Esophagus (tissue), 2 donors: ENCODE results near the gene APOA4. TPM values are rescaled to one million over a fixed set of nuclear protein-coding genes. Genes with fewer than 3 reads are reported as not detected.
A peak's percentile ranks its signal among the peaks of the same experiment; 100 is the strongest.

ENCODE experiments used
- H3K27ac ChIP-seq, 2 donors: one replicate each; pipeline ENCODE4 v1.5.1; 2013; ENCODE audit warnings: low read depth in 2 of 2, mild to moderate bottlenecking in 2 of 2, inconsistent platforms in 1 of 2, low read length in 1 of 2, moderate library complexity in 1 of 2
- H3K27me3 ChIP-seq, 2 donors: one replicate each; pipeline ENCODE4 v1.6.1; 2013; ENCODE audit warnings: low read length in 2 of 2, control low read depth in 1 of 2, mild to moderate bottlenecking in 1 of 2; ENCODE audit not compliant: insufficient read depth in 2 of 2, control insufficient read depth in 1 of 2
- H3K36me3 ChIP-seq, 2 donors: one replicate each; pipeline ENCODE4 v1.6.1; 2013; ENCODE audit warnings: low read length in 1 of 2; ENCODE audit not compliant: control insufficient read depth in 2 of 2, insufficient read depth in 2 of 2
- H3K4me1 ChIP-seq, 2 donors: one replicate each; pipeline ENCODE4 v1.6.1; 2013; ENCODE audit warnings: low read length in 1 of 2; ENCODE audit not compliant: control insufficient read depth in 2 of 2, insufficient read depth in 2 of 2
- H3K4me3 ChIP-seq, 2 donors: one replicate each; pipeline ENCODE4 v1.5.1; 2013; ENCODE audit warnings: low read length in 2 of 2, mild to moderate bottlenecking in 2 of 2, low read depth in 1 of 2, moderate library complexity in 1 of 2
- H3K9me3 ChIP-seq, 2 donors: one replicate each; pipeline ENCODE4 v1.6.1; 2013; ENCODE audit warnings: mild to moderate bottlenecking in 2 of 2, low read depth in 1 of 2, low read length in 1 of 2, moderate library complexity in 1 of 2; ENCODE audit not compliant: control insufficient read depth in 2 of 2, insufficient read depth in 1 of 2
- WGBS, 2 donors: extraction: QIAGEN DNeasy Blood & Tissue Kit; methylation state at CpG; one replicate each; pipeline ENCODE4 v1.1.7; 2013; 5-methylcytosine and 5-hydroxymethylcytosine counted together
- polyA plus RNA-seq, 2 donors: library from polyadenylated mRNA; stranded (reverse); fragments of 200-250 nt; gene quantifications; one replicate each; pipeline ENCODE4 v1.2.3, GENCODE V29; 2013
- donor health status: healthy with polysubstance abuse.
- donor health status: Bipolar disorder and iron deficiency.

APOA4 gene
- polyA plus RNA-seq, 2 donors, result 0.05 to 0.06 TPM

GRCh38 chr11:116852261-116853031, 29.3 kb upstream of the APOA4 start:
- no peak overlapping the region for H3K4me3 ChIP-seq
- no peaks in the 10 kb centered on the region for H3K27me3 ChIP-seq
- H3K4me1 ChIP-seq, result peaks cover 2 to 5% of the 10 kb centered on the region in 2 donors
- peak overlapping the region; percentile 60 to 79 for H3K27ac ChIP-seq
- peaks cover 5 to 8% of the 10 kb centered on the region in 2 donors for H3K36me3 ChIP-seq
- no peaks in the 10 kb centered on the region for H3K9me3 ChIP-seq
- 49% methylated on average over 5 of the region's 5 CpGs for WGBS, 2 donors

GRCh38 chr11:116851626-116852025, 28.5 kb upstream of the APOA4 start:
- H3K36me3 ChIP-seq, result peaks cover 13 to 16% of the 10 kb centered on the region in 2 donors
- peaks cover 2 to 5% of the 10 kb centered on the region in 2 donors for H3K4me1 ChIP-seq
- no peak overlapping the region for H3K4me3 ChIP-seq
- H3K27me3 ChIP-seq, result no peaks in the 10 kb centered on the region
- H3K9me3 ChIP-seq, result no peaks in the 10 kb centered on the region
- peak overlapping the region in 1 of 2 donors; percentile 33 for H3K27ac ChIP-seq
- WGBS, 2 donors, result 66 to 77% methylated on average over 7 of the region's 7 CpGs

DNA sequence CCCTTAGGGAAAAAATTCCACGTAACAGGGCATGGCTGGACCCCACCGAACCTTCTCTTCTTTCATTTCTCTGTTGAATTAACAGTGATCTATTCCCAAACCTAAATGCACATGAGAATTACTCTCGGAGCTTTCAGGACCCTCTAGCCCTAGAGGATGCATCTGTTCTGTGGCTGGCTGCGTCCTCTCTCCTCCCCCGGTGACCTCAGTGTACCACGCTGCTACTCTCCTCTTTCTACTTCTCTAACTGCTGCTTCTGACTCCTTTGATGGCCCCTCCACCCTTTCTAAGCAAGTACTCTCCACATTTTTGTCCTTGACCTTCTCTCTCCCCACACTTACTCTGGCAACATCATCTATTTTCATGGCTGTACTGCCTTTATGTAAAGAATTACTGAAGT, 26.4 kb upstream of the APOA4 start:
- Histone ChIP-seq H3K4me1 (peaks cover 2 to 5% of the 10 kb centered on the region in 2 donors), H3K4me3 (no peak overlapping the region), H3K27me3 (no peaks in the 10 kb centered on the region), H3K36me3 (peaks cover 16 to 29% of the 10 kb centered on the region in 2 donors), H3K27ac (no peak overlapping the region), H3K9me3 (no peaks in the 10 kb centered on the region)
- WGBS, 2 donors, result 91 to 94% methylated on average over 6 of the region's 6 CpGs

DNA sequence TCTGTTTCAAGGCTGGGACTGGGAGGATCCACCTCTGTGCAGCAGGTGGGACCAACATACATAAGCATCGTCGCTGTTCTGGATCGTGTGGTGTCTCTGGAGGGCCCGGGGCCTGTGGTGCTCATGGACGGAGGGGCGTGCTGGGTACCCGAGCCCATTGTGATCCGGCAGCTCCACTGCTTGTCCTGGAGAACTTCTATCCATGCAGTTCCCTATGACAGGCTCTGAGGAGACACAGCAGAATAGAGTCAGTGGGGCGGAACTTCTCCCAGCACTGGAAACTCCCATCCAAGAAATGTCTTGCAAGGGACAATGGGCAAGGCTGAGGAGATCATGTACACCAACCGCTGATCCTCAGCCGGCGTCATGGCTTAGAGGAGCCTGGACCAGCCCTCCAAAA, 26.0 kb upstream of the APOA4 start:
- WGBS, 2 donors, result 96 to 97% methylated on average over 12 of the region's 12 CpGs
- peaks cover 2 to 5% of the 10 kb centered on the region in 2 donors for H3K4me1 ChIP-seq
- peaks cover 16 to 29% of the 10 kb centered on the region in 2 donors for H3K36me3 ChIP-seq
- no peak overlapping the region for H3K27ac ChIP-seq
- no peaks in the 10 kb centered on the region for H3K27me3 ChIP-seq
- H3K9me3 ChIP-seq, result no peaks in the 10 kb centered on the region
- no peak overlapping the region for H3K4me3 ChIP-seq

DNA sequence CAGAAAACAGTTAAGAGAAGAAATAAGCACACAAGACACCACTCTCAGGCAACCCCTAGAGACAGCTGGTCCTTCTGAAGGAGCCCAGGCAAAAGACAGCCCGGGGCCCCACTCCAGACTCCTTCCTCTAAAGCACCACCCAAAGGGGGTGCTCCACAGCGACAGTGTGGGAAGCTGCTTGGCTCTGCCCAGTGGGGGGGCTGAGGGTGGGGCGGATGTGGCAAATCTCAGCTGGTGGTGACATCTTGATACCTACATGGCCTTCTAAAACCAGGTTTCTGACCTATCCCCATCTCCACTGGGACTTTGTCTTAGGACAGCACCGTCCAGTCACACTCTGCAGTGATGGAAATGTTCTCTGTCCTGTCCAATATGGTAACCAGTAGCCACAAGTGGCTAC, 24.5 kb upstream of the APOA4 start:
- H3K9me3 ChIP-seq, result no peaks in the 10 kb centered on the region
- H3K27me3 ChIP-seq, result no peaks in the 10 kb centered on the region
- peaks cover 2 to 3% of the 10 kb centered on the region in 2 donors for H3K4me1 ChIP-seq
- no peak overlapping the region for H3K27ac ChIP-seq
- peaks cover 16 to 34% of the 10 kb centered on the region in 2 donors for H3K36me3 ChIP-seq
- 94 to 97% methylated on average over 4 of the region's 4 CpGs for WGBS, 2 donors
- no peak overlapping the region for H3K4me3 ChIP-seq

- Histone ChIP-seq H3K36me3 (peaks cover 16 to 34% of the 10 kb centered on the region in 2 donors), H3K4me3 (no peak overlapping the region)
- 88 to 90% methylated on average over 4 of the region's 4 CpGs for WGBS, 2 donors
Observed at GRCh38 chr11:116844722-116845121, 21.6 kb upstream of the APOA4 start.

DNA sequence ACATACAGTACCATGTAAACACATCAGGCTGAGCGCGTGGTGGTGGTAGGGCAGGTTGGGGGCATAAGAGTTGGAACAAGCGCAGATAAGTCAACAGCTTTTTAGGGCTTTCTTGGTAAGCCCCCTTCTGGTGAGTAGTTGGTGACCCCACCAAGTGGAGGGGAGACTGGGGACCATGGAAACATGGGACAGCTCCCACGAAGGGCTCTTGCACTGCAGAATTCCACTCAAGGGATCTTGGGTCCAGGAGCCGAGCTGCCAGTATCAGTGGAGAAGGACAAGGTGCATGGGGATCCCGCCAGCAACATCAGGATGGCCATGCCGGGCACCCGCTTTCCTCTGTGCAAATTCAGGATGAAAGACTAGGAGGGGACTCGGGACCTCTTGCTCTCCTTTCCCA, 20.6 kb upstream of the APOA4 start:
- WGBS, 2 donors, result 93 to 94% methylated on average over 9 of the region's 9 CpGs
- Histone ChIP-seq H3K4me3 (no peak overlapping the region), H3K27ac (no peak overlapping the region), H3K9me3 (no peaks in the 10 kb centered on the region), H3K4me1 (no peaks in the 10 kb centered on the region), H3K36me3 (peaks cover 13 to 29% of the 10 kb centered on the region in 2 donors), H3K27me3 (no peaks in the 10 kb centered on the region)

More at GRCh38 chr11:116844722-116845121, 21.6 kb upstream of the APOA4 start:
- no peaks in the 10 kb centered on the region for H3K9me3 ChIP-seq
- H3K27ac ChIP-seq, result no peak overlapping the region
- no peaks in the 10 kb centered on the region for H3K4me1 ChIP-seq
- no peaks in the 10 kb centered on the region for H3K27me3 ChIP-seq

GRCh38 chr11:116842909-116843308, 19.8 kb upstream of the APOA4 start:
- WGBS, 2 donors, result 86 to 91% methylated on average over 4 of the region's 4 CpGs
- Histone ChIP-seq H3K36me3 (peaks cover 13 to 29% of the 10 kb centered on the region in 2 donors), H3K4me1 (no peaks in the 10 kb centered on the region), H3K27ac (no peak overlapping the region), H3K27me3 (no peaks in the 10 kb centered on the region), H3K9me3 (no peaks in the 10 kb centered on the region), H3K4me3 (no peak overlapping the region)

GRCh38 chr11:116842117-116842516, 19.0 kb upstream of the APOA4 start:
- H3K27ac ChIP-seq, result no peak overlapping the region
- 98 to 100% methylated on average over 4 of the region's 4 CpGs for WGBS, 2 donors

More at GRCh38 chr11:116842117-116842516, 19.0 kb upstream of the APOA4 start:
- H3K4me1 ChIP-seq, result no peaks in the 10 kb centered on the region
- H3K36me3 ChIP-seq, result peaks cover 8 to 23% of the 10 kb centered on the region in 2 donors
- no peak overlapping the region for H3K4me3 ChIP-seq
- H3K27me3 ChIP-seq, result no peaks in the 10 kb centered on the region
- no peaks in the 10 kb centered on the region for H3K9me3 ChIP-seq
